Ishikawa (cell line): ENCODE measurements around the gene RPL22L1.

Source experiments
- CEBPB ChIP-seq: IDR thresholded peaks from 2 replicates; pipeline ENCODE4 v1.6.1; 2012
- CREB1 ChIP-seq: IDR thresholded peaks from 2 replicates; pipeline ENCODE4 v1.6.1; 2012; ENCODE audit warnings: low read depth
- EGR1 ChIP-seq: IDR thresholded peaks from 2 replicates; pipeline ENCODE4 v1.6.1; 2012
- EP300 ChIP-seq: IDR thresholded peaks from 2 replicates; pipeline ENCODE4 v1.6.1; 2012; ENCODE audit warnings: borderline replicate concordance
- FOXM1 ChIP-seq: IDR thresholded peaks from 2 replicates; pipeline ENCODE4 v1.6.1; 2012; ENCODE audit warnings: low read depth, borderline replicate concordance
- MAX ChIP-seq: IDR thresholded peaks from 2 replicates; pipeline ENCODE4 v1.6.1; 2012
- NFIC ChIP-seq: IDR thresholded peaks from 2 replicates; pipeline ENCODE4 v1.6.1; 2012
- RAD21 ChIP-seq: IDR thresholded peaks from 2 replicates; pipeline ENCODE4 v1.6.1; 2012; ENCODE audit warnings: low read depth
- REST ChIP-seq: IDR thresholded peaks from 2 replicates; pipeline ENCODE4 v1.6.1; 2012; ENCODE audit warnings: low read depth, mild to moderate bottlenecking
- TAF1 ChIP-seq: IDR thresholded peaks from 2 replicates; pipeline ENCODE4 v1.6.1; 2012; ENCODE audit warnings: low read depth, mild to moderate bottlenecking
- TCF12 ChIP-seq: IDR thresholded peaks from 2 replicates; pipeline ENCODE4 v1.6.1; 2012; ENCODE audit warnings: low read depth
- TEAD4 ChIP-seq: IDR thresholded peaks from 2 replicates; pipeline ENCODE4 v1.6.1; 2012
- USF1 ChIP-seq: IDR thresholded peaks from 2 replicates; pipeline ENCODE4 v1.6.1; 2012
- YY1 ChIP-seq: IDR thresholded peaks from 2 replicates; pipeline ENCODE4 v1.6.1; 2012; ENCODE audit warnings: low read depth
- ZBTB7A ChIP-seq: IDR thresholded peaks from 2 replicates; pipeline ENCODE4 v1.6.1; 2012; ENCODE audit warnings: low read depth

RPL22L1 gene

GRCh38 chr3:170835336-170835735 is 34.7 kb downstream of the RPL22L1 start:
- TF ChIP-seq ZBTB7A (no peak), TCF12 (no peak), USF1 (no peak), MAX (no peak), TAF1 (no peak), TEAD4 (no peak), CEBPB (no peak), CREB1 (no peak), FOXM1 (no peak), REST (no peak), EGR1 (no peak), YY1 (no peak), NFIC (no peak), RAD21 (no peak)

- TF ChIP-seq REST (no peak), TEAD4 (no peak), EP300 (no peak)
Measured at GRCh38 chr3:170830580-170830979, 39.4 kb downstream of the RPL22L1 start.

- TF ChIP-seq RAD21 = no peak
- no peak for TF ChIP-seq MAX
- no peak for TF ChIP-seq USF1
- TF ChIP-seq REST = no peak
- no peak for TF ChIP-seq TEAD4
- TF ChIP-seq TAF1 = no peak
- TF ChIP-seq NFIC = no peak
- TF ChIP-seq FOXM1 = no peak
- no peak for TF ChIP-seq CEBPB
- TF ChIP-seq ZBTB7A = no peak
Measured at GRCh38 chr3:170829546-170830272, 40.3 kb downstream of the RPL22L1 start.

- TF ChIP-seq EP300 (no peak), TEAD4 (no peak), EGR1 (no peak), USF1 (no peak), TAF1 (no peak), YY1 (no peak), ZBTB7A (no peak), MAX (no peak), REST (no peak), CREB1 (no peak)
Measured at GRCh38 chr3:170826047-170826446, 43.9 kb downstream of the RPL22L1 start.
